PC-9 (cell line): Measurements from ENCODE around the gene MBTPS2. TPM values are rescaled to one million over a fixed set of nuclear protein-coding genes. Genes with fewer than 3 reads are reported as not detected.

Experiments used
- Bru-seq: library from RNA; stranded (reverse); fragments of 400-500 nt; gene quantifications from one replicate; lab custom pipeline; 2021; lab: Mats Ljungman, UMichigan
- BruChase-seq, 2 experiments: library from RNA; stranded (reverse); fragments of 400-500 nt; gene quantifications; one replicate each; lab custom pipeline; 2021; lab: Mats Ljungman, UMichigan
- BruUV-seq: library from RNA; stranded (reverse); fragments of 400-500 nt; replicated peaks from 2 replicates; lab custom pipeline; 2021; lab: Mats Ljungman, UMichigan
- CTCF ChIA-PET: fragments of 300-600 bp; sonication (Branson Sonifier 250); formaldehyde crosslinking; loops from one replicate; lab custom pipeline; 2022; ENCODE audit warnings: antibody characterized with exemption; lab: Charles Lee
- POLR2A ChIA-PET: fragments of 300-600 bp; sonication (Branson Sonifier 250); formaldehyde crosslinking; loops from one replicate; lab custom pipeline; 2022; ENCODE audit warnings: antibody characterized with exemption; ENCODE audit not compliant: unreplicated experiment; lab: Charles Lee
- DNase-seq, 2 experiments: peaks; one replicate each; pipeline versions ENCODE4 v3.0.0 to v3.0.0-alpha.2; 2015 to 2022; ENCODE audit warnings: mixed read lengths in 1 of 2
- H2AFZ ChIP-seq: fragments of 200-600 bp; sonication (generic); 2 replicates; pipeline ENCODE4 v1.8.1; 2017; ENCODE audit warnings: antibody characterized with exemption
- H3F3A ChIP-seq: fragments of 200-600 bp; sonication (generic); 2 replicates; pipeline ENCODE4 v1.8.1; 2017; ENCODE audit warnings: antibody characterized with exemption, mild to moderate bottlenecking, low read depth; ENCODE audit not compliant: insufficient read depth
- H3K27ac ChIP-seq: fragments of 200-600 bp; sonication (generic); 2 replicates; pipeline ENCODE4 v1.6.1; 2016; ENCODE audit warnings: mixed run types
- H3K27me3 ChIP-seq: fragments of 200-600 bp; sonication (generic); 2 replicates; pipeline ENCODE4 v1.6.1; 2016; ENCODE audit warnings: low read depth, mixed run types; ENCODE audit not compliant: insufficient read depth
- H3K36me3 ChIP-seq: fragments of 200-600 bp; sonication (generic); 2 replicates; pipeline ENCODE4 v1.6.1; 2016; ENCODE audit warnings: low read depth, mixed run types
- H3K4me1 ChIP-seq: fragments of 200-600 bp; sonication (generic); replicated peaks from 2 replicates; pipeline ENCODE4 v1.6.1; 2016; ENCODE audit warnings: mixed run types; ENCODE audit not compliant: insufficient read depth
- H3K4me2 ChIP-seq: fragments of 200-600 bp; sonication (generic); 2 replicates; pipeline ENCODE4 v1.6.1; 2017; ENCODE audit warnings: mixed run types
- H3K4me3 ChIP-seq: fragments of 200-600 bp; sonication (generic); 2 replicates; pipeline ENCODE4 v1.6.1; 2016; ENCODE audit warnings: mixed run types
- H3K79me2 ChIP-seq: fragments of 200-600 bp; sonication (generic); 2 replicates; pipeline ENCODE4 v1.6.1; 2017; ENCODE audit warnings: low read depth, mixed run types
- H3K9me2 ChIP-seq: fragments of 200-600 bp; sonication (generic); 2 replicates; pipeline ENCODE4 v1.8.1; 2017; ENCODE audit warnings: mild to moderate bottlenecking; ENCODE audit not compliant: insufficient read depth
- H3K9me3 ChIP-seq: fragments of 200-600 bp; sonication (generic); 2 replicates; pipeline ENCODE4 v1.8.1; 2016; ENCODE audit warnings: low read depth; ENCODE audit not compliant: insufficient read depth
- H4K20me1 ChIP-seq: fragments of 200-600 bp; sonication (generic); 2 replicates; pipeline ENCODE4 v1.8.1; 2017; ENCODE audit not compliant: insufficient read depth
- EZH2 ChIP-seq: fragments of 200-600 bp; sonication (generic); IDR thresholded peaks from 2 replicates; pipeline ENCODE4 v1.8.0; 2017; ENCODE audit warnings: antibody characterized with exemption, low read depth
- intact Hi-C: fragments of 100-400 bp; cut with micrococcal nuclease; formaldehyde crosslinking; loops from one replicate; pipeline ENCODE4 v1.10.0; 2022; ENCODE audit not compliant: unreplicated experiment
- long read RNA-seq: library from polyadenylated mRNA; stranded (forward); transcript quantifications from one replicate; pipeline ENCODE4 v2.0.0, GENCODE V29; 2022
- total RNA-seq: library from RNA; stranded (reverse); gene quantifications from 2 replicates; pipeline ENCODE4 v1.2.3, GENCODE V29; 2021
- TF ChIP-seq, protein P1 (sequence below): fragments of 200-600 bp; sonication (generic); conservative IDR thresholded peaks from 2 replicates; pipeline ENCODE4 v1.6.1; 2017; ENCODE audit warnings: mixed run types, antibody characterized with exemption, mild to moderate bottlenecking, moderate library complexity

MBTPS2 gene
- total RNA-seq (12.7 and 16.9 TPM in 2 replicates), Bru-seq, nascent RNA (percentile 70 among the genes with signal in this experiment), BruChase-seq, experiment 1, labeled RNA remaining after a 2-hour chase (percentile 73 among the genes with signal in this experiment), BruChase-seq, experiment 2, labeled RNA remaining after a 6-hour chase (percentile 78 among the genes with signal in this experiment)
- long read RNA-seq, full-length matches to known transcripts = 29 of 37 reads
- long read RNA-seq, partial matches to known transcripts = 3 of 37 reads
- long read RNA-seq, other reads (novel, unspliced or antisense) = 5 of 37 reads

DNA sequence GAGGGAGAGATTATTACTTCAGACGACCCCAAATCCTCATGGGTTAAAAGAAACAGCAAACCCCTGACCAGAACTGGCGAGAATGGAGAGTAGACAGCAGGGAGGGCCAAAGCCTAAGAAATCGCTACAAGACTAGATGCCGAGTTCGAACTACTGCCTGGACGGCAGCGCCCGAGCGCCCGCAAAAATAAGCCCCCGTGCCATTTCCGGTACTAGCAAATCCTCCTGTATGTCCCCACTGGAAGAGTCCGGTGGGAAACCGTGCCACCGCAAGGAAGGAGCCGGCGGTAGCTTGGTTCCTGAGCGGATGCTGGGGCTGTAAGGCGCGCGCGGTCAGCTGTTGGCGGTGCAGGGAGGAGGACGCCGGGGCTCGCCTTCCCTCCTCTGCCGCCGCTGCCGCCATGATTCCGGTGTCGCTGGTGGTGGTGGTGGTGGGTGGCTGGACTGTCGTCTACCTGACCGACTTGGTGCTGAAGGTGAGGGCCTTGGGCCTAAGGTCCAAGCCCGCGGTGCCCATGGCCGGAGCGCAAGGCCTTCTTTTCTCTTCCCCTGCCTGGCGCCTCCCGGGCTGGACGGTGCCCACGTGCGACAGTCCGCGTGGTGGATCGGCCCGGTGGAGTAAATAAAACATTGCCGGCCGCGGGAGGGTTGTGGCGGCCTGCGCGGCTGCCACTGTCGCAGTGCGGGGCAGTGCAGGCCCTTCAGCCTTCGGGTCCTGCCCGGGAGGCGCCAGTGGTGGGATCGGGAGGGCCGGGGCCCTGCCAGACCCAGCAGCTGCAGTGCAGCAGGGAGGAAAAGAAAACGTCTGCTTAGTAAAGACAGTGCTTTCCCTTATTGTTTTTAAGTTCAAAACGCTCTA lies at the start of gene MBTPS2:
TSS of gene MBTPS2 (plus strand) at position 284 of the 859 bp plus-strand sequence. CDS start at position 402, 118 bp downstream.
- Histone ChIP-seq H3K36me3 (no peaks in the 10 kb centered on the region), H2AFZ (peak within 1 kb of the TSS; percentile 93), H3K4me1 (no peaks in the 10 kb centered on the region; the same call in 1 of the 2 replicates), H3K4me3 (peak within 1 kb of the TSS; percentile 89), H3F3A (no peaks in the 10 kb centered on the region), H3K4me2 (peak within 1 kb of the TSS; percentile 94), H3K27ac (peak within 1 kb of the TSS; percentile 67), H3K27me3 (no peaks in the 10 kb centered on the region), H3K9me3 (no peaks in the 10 kb centered on the region), H3K79me2 (peaks cover 21% of the 10 kb centered on the region), H3K9me2 (no peaks in the 10 kb centered on the region), H4K20me1 (no peaks in the 10 kb centered on the region)
- ChIA-PET CTCF (no interaction called here), POLR2A (interaction anchor here (0.6 kb wide), 1 partner anchor 1312 kb away, joined by 3 read pairs; no protein-coding TSS in a partner anchor)
- no peak for TF ChIP-seq EZH2
- TF ChIP-seq, protein P1, sequence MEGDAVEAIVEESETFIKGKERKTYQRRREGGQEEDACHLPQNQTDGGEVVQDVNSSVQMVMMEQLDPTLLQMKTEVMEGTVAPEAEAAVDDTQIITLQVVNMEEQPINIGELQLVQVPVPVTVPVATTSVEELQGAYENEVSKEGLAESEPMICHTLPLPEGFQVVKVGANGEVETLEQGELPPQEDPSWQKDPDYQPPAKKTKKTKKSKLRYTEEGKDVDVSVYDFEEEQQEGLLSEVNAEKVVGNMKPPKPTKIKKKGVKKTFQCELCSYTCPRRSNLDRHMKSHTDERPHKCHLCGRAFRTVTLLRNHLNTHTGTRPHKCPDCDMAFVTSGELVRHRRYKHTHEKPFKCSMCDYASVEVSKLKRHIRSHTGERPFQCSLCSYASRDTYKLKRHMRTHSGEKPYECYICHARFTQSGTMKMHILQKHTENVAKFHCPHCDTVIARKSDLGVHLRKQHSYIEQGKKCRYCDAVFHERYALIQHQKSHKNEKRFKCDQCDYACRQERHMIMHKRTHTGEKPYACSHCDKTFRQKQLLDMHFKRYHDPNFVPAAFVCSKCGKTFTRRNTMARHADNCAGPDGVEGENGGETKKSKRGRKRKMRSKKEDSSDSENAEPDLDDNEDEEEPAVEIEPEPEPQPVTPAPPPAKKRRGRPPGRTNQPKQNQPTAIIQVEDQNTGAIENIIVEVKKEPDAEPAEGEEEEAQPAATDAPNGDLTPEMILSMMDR = peak; percentile 34; the same call in 1 of the 2 replicates
- DNase-seq = peak; percentile 71 to 79
- intact Hi-C loops = loop anchor here (2.0 to 10.0 kb wide), 2 partner anchors 105 to 135 kb away; partner anchors contain the start of gene SMS
- no TSS peak for BruUV-seq

DNA sequence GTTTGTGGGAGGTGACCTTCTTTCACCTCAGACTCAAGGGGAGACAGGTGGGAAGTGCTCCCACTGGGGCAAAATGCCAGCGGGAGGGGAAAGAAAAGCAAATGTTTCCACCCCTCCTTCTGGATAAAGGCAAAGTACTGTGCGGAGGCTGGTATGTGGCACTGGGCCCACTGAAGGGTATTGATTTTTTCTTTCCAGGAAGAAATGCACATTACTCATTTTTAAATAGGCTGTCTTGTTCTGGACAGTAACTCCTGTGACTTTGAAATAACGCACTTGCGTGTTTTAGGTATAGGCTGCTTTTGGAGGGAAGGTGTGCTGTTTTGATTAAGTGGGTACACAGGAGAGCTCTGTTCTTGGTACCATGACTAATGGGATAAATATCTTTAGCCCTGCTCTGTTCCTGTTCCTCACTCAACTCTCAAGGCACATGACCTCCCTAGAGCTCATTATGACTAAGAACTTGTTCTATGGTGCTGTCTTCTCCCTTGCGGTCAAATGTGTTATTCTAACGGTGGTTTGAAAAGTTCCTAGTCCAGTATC lies 40.7 kb upstream of the MBTPS2 start:
- Histone ChIP-seq H3K9me3 (no peaks in the 10 kb centered on the region), H3K4me3 (no peak overlapping the region), H3K27me3 (no peaks in the 10 kb centered on the region), H3F3A (no peaks in the 10 kb centered on the region), H3K9me2 (no peaks in the 10 kb centered on the region), H3K4me2 (no peak overlapping the region), H3K4me1 (no peaks in the 10 kb centered on the region), H3K79me2 (no peaks in the 10 kb centered on the region), H3K36me3 (no peaks in the 10 kb centered on the region), H2AFZ (no peak overlapping the region), H3K27ac (no peak overlapping the region), H4K20me1 (no peaks in the 10 kb centered on the region)
- no TSS peak for BruUV-seq
- no peak for TF ChIP-seq EZH2
- TF ChIP-seq, protein P1 = no peak
- ChIA-PET POLR2A (no interaction called here), CTCF (no interaction called here)
- DNase-seq = peak; percentile 28 to 63
- intact Hi-C loops = loop anchor here (1.0 kb wide), 1 partner anchor 176 kb away; no protein-coding TSS in a partner anchor

DNA sequence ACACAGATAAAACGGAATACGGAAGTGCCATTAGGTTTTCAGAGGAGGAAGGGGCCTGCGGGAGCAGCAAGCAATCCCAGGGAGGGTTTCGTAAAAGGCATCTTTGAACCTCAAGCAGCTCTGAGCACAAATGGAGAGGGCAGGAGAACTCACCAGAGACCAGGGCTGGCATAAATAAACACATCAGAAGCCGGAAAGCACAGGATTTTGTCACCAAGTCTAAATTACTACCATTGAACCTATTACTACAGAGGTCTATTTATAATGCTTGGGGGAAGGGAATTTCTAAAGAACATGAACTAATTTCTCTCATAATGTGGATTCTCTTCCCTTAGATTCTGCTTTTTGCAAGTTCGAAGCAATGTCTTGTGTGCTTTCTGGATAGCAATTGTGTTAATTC lies 39.6 kb upstream of the MBTPS2 start:
- H3K79me2 ChIP-seq = no peaks in the 10 kb centered on the region
- no peak overlapping the region for H3K27ac ChIP-seq
- ChIA-PET CTCF (no interaction called here), POLR2A (no interaction called here)
- intact Hi-C loops = loop anchor here (1.0 kb wide), 1 partner anchor 175 kb away; no protein-coding TSS in a partner anchor
- H3K9me3 ChIP-seq = no peaks in the 10 kb centered on the region
- no peaks in the 10 kb centered on the region for H3K27me3 ChIP-seq
- no peaks in the 10 kb centered on the region for H4K20me1 ChIP-seq
- no peaks in the 10 kb centered on the region for H3F3A ChIP-seq
- H3K4me2 ChIP-seq = no peak overlapping the region
- no peak for DNase-seq
- H3K4me1 ChIP-seq = no peaks in the 10 kb centered on the region
- H2AFZ ChIP-seq = no peak overlapping the region
- BruUV-seq = no TSS peak
- no peaks in the 10 kb centered on the region for H3K36me3 ChIP-seq
- TF ChIP-seq, protein P1 = no peak
- no peak for TF ChIP-seq EZH2
- no peaks in the 10 kb centered on the region for H3K9me2 ChIP-seq
- no peak overlapping the region for H3K4me3 ChIP-seq
